Liver (tissue), 9 donors: Measurements from ENCODE around the gene STXBP6. TPM values are rescaled to one million over a fixed set of nuclear protein-coding genes. Genes with fewer than 3 reads are reported as not detected.

Experiments used
- DNase-seq: peaks from one replicate; pipeline ENCODE4 v3.0.0-alpha.2; 2017; ENCODE audit warnings: low spot score
- H3K27ac ChIP-seq, 2 donors: one replicate each; pipeline ENCODE4 v1.7.0; 2013; ENCODE audit warnings: inconsistent platforms in 2 of 2, low read length in 2 of 2, control low read depth in 1 of 2, low read depth in 1 of 2, mild to moderate bottlenecking in 1 of 2
- H3K27me3 ChIP-seq, 4 donors: one replicate each; pipeline versions ENCODE4 v1.6.1 to v1.7.0; 2013; ENCODE audit warnings: low read length in 3 of 4, inconsistent platforms in 1 of 4, mild to moderate bottlenecking in 1 of 4, moderate library complexity in 1 of 4; ENCODE audit not compliant: control insufficient read depth in 4 of 4, insufficient read depth in 4 of 4
- H3K36me3 ChIP-seq, 4 donors: one replicate each; pipeline versions ENCODE4 v1.6.1 to v1.7.0; 2013; ENCODE audit warnings: low read length in 3 of 4, mild to moderate bottlenecking in 3 of 4, low read depth in 1 of 4, moderate library complexity in 1 of 4; ENCODE audit not compliant: control insufficient read depth in 4 of 4, insufficient read depth in 3 of 4
- H3K4me1 ChIP-seq, 4 donors: one replicate each; pipeline versions ENCODE4 v1.6.1 to v1.7.0; 2013; ENCODE audit warnings: low read length in 3 of 4, mild to moderate bottlenecking in 3 of 4, moderate library complexity in 1 of 4; ENCODE audit not compliant: control insufficient read depth in 4 of 4, insufficient read depth in 4 of 4
- H3K4me3 ChIP-seq, 3 donors: one replicate each; pipeline versions ENCODE4 v1.6.1 to v1.7.0; 2013; ENCODE audit warnings: low read length in 3 of 3, control low read depth in 1 of 3, low read depth in 1 of 3, mild to moderate bottlenecking in 1 of 3
- H3K9ac ChIP-seq, 2 donors: one replicate each; pipeline ENCODE4 v1.7.0; 2013; ENCODE audit warnings: low read length in 2 of 2, mild to moderate bottlenecking in 2 of 2, moderate library complexity in 2 of 2, control low read depth in 1 of 2, low read depth in 1 of 2
- H3K9me3 ChIP-seq, 4 donors: one replicate each; pipeline versions ENCODE4 v1.6.1 to v1.7.0; 2013; ENCODE audit warnings: low read length in 3 of 4; ENCODE audit not compliant: control insufficient read depth in 4 of 4
- CTCF ChIP-seq: fragments of 150-350 bp; IDR thresholded peaks from 2 replicates; pipeline ENCODE4 v1.5.1; 2017; ENCODE audit warnings: improper control_type of control experiment, low read depth, low read length; ENCODE audit not compliant: missing input control
- EGR1 ChIP-seq, 2 donors: IDR thresholded peaks; 2 replicates each; pipeline ENCODE4 v1.6.1; 2016 to 2018; ENCODE audit warnings: antibody characterized with exemption in 2 of 2, low read depth in 2 of 2
- FOXA1 ChIP-seq: IDR thresholded peaks from 2 replicates; pipeline ENCODE4 v1.6.1; 2016; ENCODE audit warnings: antibody characterized with exemption
- FOXA2 ChIP-seq: IDR thresholded peaks from 2 replicates; pipeline ENCODE4 v1.6.1; 2016; ENCODE audit warnings: antibody characterized with exemption
- GABPA ChIP-seq, 2 donors: IDR thresholded peaks in 1 of 2; conservative IDR thresholded peaks in 1 of 2; 2 replicates each; pipeline ENCODE4 v1.6.1; 2016; ENCODE audit warnings: antibody characterized with exemption in 2 of 2, mild to moderate bottlenecking in 1 of 2, moderate library complexity in 1 of 2
- HNF4A ChIP-seq, 2 donors: conservative IDR thresholded peaks; 2 replicates each; pipeline ENCODE4 v1.6.1; 2016; ENCODE audit warnings: antibody characterized with exemption in 2 of 2, mild to moderate bottlenecking in 2 of 2
- HNF4G ChIP-seq: IDR thresholded peaks from 2 replicates; pipeline ENCODE4 v1.6.1; 2016; ENCODE audit warnings: antibody characterized with exemption
- JUND ChIP-seq, 2 donors: IDR thresholded peaks; 2 replicates each; pipeline ENCODE4 v1.6.1; 2016; ENCODE audit warnings: antibody characterized with exemption in 2 of 2
- MAX ChIP-seq: IDR thresholded peaks from 2 replicates; pipeline ENCODE4 v1.6.1; 2016; ENCODE audit warnings: antibody characterized with exemption
- NR2F2 ChIP-seq: IDR thresholded peaks from 2 replicates; pipeline ENCODE4 v1.6.1; 2016; ENCODE audit warnings: antibody characterized with exemption
- RAD21 ChIP-seq, 2 donors: IDR thresholded peaks; 2 replicates each; pipeline ENCODE4 v1.6.1; 2016; ENCODE audit warnings: antibody characterized with exemption in 2 of 2, mild to moderate bottlenecking in 2 of 2
- RXRA ChIP-seq, 2 donors: IDR thresholded peaks; 2 replicates each; pipeline ENCODE4 v1.6.1; 2017 to 2018; ENCODE audit warnings: antibody characterized with exemption in 2 of 2, mild to moderate bottlenecking in 1 of 2
- SP1 ChIP-seq: IDR thresholded peaks from 2 replicates; pipeline ENCODE4 v1.6.1; 2018; ENCODE audit warnings: antibody characterized with exemption, mild to moderate bottlenecking
- TAF1 ChIP-seq: conservative IDR thresholded peaks from 2 replicates; pipeline ENCODE4 v1.6.1; 2016; ENCODE audit warnings: antibody characterized with exemption, mild to moderate bottlenecking
- YY1 ChIP-seq: IDR thresholded peaks from 2 replicates; pipeline ENCODE4 v1.6.1; 2016; ENCODE audit warnings: antibody characterized with exemption, mild to moderate bottlenecking
- ZBTB33 ChIP-seq: IDR thresholded peaks from 2 replicates; pipeline ENCODE4 v1.6.1; 2016; ENCODE audit warnings: antibody characterized with exemption
- WGBS: extraction: QIAGEN DNeasy Blood & Tissue Kit; methylation state at CpG from one replicate; pipeline ENCODE4 v1.1.7; 2013; 5-methylcytosine and 5-hydroxymethylcytosine counted together
- polyA plus RNA-seq, 2 donors: library from polyadenylated mRNA; stranded (reverse) in 1 of 2; unstranded in 1 of 2; fragments of 200-250 nt in 1 of 2; fragments of >200 nt in 1 of 2; fragmentation: Nextera tagmentation in 1 of 2; extraction: Ambion mirVana in 1 of 2; gene quantifications; one replicate each; pipeline versions ENCODE4 v1.2.1 to v1.2.3, GENCODE V29; 2013 to 2015
- total RNA-seq, 2 donors: library from RNA; depleted of rRNA; stranded (reverse); fragments of >200 nt; gene quantifications; one replicate each; pipeline ENCODE4 v1.2.3, GENCODE V29; 2014
- TF ChIP-seq, protein P1 (sequence below): IDR thresholded peaks from 2 replicates; pipeline ENCODE4 v1.6.1; 2016; ENCODE audit warnings: antibody characterized with exemption, mild to moderate bottlenecking
- TF ChIP-seq, protein P2 (sequence below): IDR thresholded peaks from 2 replicates; pipeline ENCODE4 v1.6.1; 2016; ENCODE audit warnings: antibody characterized with exemption
- donor health status: healthy.
- donor health status: healthy.
- donor health status: healthy.
- donor health status: healthy.
- donor health status: healthy.

The STXBP6 gene
- total and polyA plus RNA-seq, 4 donors, result 1.4 to 3.8 (median 1.8) TPM

GRCh38 chr14:24956104-24956503, 93.8 kb downstream of the STXBP6 start:
- H3K4me3 ChIP-seq, result no peak overlapping the region
- 93% methylated on average over 4 of the region's 4 CpGs for WGBS
- no peak overlapping the region for H3K27ac ChIP-seq
- no peak overlapping the region for H3K9ac ChIP-seq
- no peak for DNase-seq
- no peaks in the 10 kb centered on the region for H3K9me3 ChIP-seq
- no peaks in the 10 kb centered on the region for H3K27me3 ChIP-seq
- H3K4me1 ChIP-seq, result peaks cover 0 to 8% (median 1%) of the 10 kb centered on the region in 4 donors
- no peaks in the 10 kb centered on the region for H3K36me3 ChIP-seq
- no peak for TF ChIP-seq EGR1 (IDR thresholded peaks at IDR 0.05; ENCODE audit: low read depth in 2 of 2)
- TF ChIP-seq MAX, result no peak
- no peak for TF ChIP-seq GABPA (IDR thresholded peaks at IDR 0.05 in 1 of 2, conservative IDR thresholded peaks at IDR 0.05 in 1 of 2)
- no peak for TF ChIP-seq YY1
- no peak for TF ChIP-seq RXRA (IDR thresholded peaks at IDR 0.05)
- TF ChIP-seq ZBTB33, result no peak
- TF ChIP-seq HNF4A (conservative IDR thresholded peaks at IDR 0.05), result no peak

DNA sequence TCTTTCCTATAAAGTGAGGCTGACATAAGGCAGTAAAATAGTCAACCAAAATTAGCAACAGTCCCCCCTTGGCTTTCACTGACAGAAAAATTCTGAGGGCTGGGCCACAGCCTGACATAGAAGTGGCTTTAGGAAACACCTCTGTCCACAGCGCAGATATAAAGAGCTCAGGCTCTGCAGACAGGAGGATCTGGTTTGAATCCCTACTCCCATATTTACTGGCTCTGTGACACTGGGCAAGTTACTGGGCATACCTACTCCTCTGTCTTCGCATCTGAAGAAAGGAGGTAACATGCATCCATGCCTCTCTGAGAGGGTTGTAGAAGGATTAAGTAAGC, 95.3 kb downstream of the STXBP6 start:
- 98% methylated on average over 2 of the region's 2 CpGs for WGBS
- no peak overlapping the region for H3K4me3 ChIP-seq

GRCh38 chr14:24954037-24954699, 95.8 kb downstream of the STXBP6 start:
- Histone ChIP-seq H3K4me3 (no peak overlapping the region), H3K27ac (no peak overlapping the region), H3K9me3 (no peaks in the 10 kb centered on the region), H3K36me3 (no peaks in the 10 kb centered on the region), H3K4me1 (no peaks in the 10 kb centered on the region), H3K9ac (no peak overlapping the region), H3K27me3 (no peaks in the 10 kb centered on the region)
- DNase-seq, result no peak
- 94% methylated on average over 4 of the region's 4 CpGs for WGBS
- no peak for TF ChIP-seq MAX
- TF ChIP-seq HNF4A (conservative IDR thresholded peaks at IDR 0.05), result no peak
- no peak for TF ChIP-seq RAD21 (IDR thresholded peaks at IDR 0.05)
- TF ChIP-seq JUND (IDR thresholded peaks at IDR 0.05), result no peak
- TF ChIP-seq, protein P1, sequence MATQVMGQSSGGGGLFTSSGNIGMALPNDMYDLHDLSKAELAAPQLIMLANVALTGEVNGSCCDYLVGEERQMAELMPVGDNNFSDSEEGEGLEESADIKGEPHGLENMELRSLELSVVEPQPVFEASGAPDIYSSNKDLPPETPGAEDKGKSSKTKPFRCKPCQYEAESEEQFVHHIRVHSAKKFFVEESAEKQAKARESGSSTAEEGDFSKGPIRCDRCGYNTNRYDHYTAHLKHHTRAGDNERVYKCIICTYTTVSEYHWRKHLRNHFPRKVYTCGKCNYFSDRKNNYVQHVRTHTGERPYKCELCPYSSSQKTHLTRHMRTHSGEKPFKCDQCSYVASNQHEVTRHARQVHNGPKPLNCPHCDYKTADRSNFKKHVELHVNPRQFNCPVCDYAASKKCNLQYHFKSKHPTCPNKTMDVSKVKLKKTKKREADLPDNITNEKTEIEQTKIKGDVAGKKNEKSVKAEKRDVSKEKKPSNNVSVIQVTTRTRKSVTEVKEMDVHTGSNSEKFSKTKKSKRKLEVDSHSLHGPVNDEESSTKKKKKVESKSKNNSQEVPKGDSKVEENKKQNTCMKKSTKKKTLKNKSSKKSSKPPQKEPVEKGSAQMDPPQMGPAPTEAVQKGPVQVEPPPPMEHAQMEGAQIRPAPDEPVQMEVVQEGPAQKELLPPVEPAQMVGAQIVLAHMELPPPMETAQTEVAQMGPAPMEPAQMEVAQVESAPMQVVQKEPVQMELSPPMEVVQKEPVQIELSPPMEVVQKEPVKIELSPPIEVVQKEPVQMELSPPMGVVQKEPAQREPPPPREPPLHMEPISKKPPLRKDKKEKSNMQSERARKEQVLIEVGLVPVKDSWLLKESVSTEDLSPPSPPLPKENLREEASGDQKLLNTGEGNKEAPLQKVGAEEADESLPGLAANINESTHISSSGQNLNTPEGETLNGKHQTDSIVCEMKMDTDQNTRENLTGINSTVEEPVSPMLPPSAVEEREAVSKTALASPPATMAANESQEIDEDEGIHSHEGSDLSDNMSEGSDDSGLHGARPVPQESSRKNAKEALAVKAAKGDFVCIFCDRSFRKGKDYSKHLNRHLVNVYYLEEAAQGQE, result no peak
- TF ChIP-seq CTCF, result no peak
- no peak for TF ChIP-seq SP1
- TF ChIP-seq, protein P2, sequence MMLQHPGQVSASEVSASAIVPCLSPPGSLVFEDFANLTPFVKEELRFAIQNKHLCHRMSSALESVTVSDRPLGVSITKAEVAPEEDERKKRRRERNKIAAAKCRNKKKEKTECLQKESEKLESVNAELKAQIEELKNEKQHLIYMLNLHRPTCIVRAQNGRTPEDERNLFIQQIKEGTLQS, result no peak
- no peak for TF ChIP-seq FOXA1
- TF ChIP-seq FOXA2, result no peak
- no peak for TF ChIP-seq NR2F2
- no peak for TF ChIP-seq TAF1
- TF ChIP-seq GABPA (IDR thresholded peaks at IDR 0.05 in 1 of 2, conservative IDR thresholded peaks at IDR 0.05 in 1 of 2), result no peak

More for the DNA sequence above, 95.3 kb downstream of the STXBP6 start:
- Histone ChIP-seq H3K4me1 (peaks cover 0 to 2% (median 0%) of the 10 kb centered on the region in 4 donors), H3K27me3 (no peaks in the 10 kb centered on the region), H3K36me3 (no peaks in the 10 kb centered on the region), H3K9ac (no peak overlapping the region), H3K9me3 (no peaks in the 10 kb centered on the region), H3K27ac (no peak overlapping the region)
- TF ChIP-seq RXRA (IDR thresholded peaks at IDR 0.05) (no peak), NR2F2 (no peak), YY1 (no peak), HNF4A (conservative IDR thresholded peaks at IDR 0.05) (no peak), EGR1 (IDR thresholded peaks at IDR 0.05; ENCODE audit: low read depth in 2 of 2) (no peak), SP1 (no peak), HNF4G (no peak)
- DNase-seq, result no peak
